Embryonic facial prominence (tissue), 1 donor: Measurements from ENCODE around the gene TMUB1.

Experiments used
- DNase-seq: peaks from one replicate; pipeline ENCODE4 v3.0.0-alpha.2; 2016; ENCODE audit errors: extremely low spot score

TMUB1 gene

DNA sequence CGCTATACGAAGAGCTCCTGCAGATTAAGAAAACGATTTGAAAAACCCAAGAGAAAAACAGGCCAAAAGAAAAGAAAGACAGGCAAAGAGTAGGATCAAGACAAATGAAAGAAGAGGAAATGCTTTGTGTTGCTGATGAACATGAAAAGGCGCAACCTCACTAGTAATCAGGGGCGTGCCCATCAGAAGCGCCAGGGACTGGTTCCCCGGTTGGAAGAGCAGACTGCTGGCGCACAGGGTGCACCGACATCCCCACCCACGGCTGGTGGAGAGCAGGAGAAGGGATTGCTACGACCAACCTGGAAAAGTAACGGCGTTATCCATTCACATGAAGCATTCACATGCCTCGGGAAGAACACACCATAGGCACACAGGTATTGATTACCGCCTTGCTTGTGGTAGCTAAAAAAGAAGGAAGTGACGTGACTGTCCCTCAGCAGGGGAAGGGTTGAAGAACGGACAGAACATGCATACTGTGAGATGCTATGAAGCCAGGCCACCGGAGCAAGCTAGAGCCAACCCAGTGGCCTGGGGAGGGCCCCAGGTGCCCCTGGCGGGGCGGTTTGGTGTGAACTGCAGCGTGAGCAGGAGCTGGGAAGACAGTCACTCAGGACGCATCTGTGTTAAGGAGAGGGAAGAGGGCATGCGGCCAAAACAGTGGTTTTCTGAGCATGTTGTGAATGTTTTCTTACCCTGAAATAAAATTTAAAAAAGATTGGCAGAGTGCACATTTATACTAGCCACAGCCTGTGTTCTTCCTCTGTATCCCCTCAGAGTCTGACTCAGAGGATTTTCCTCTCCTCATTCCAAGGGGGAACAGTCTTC lies 21.3 kb upstream of the TMUB1 start:
- DNase-seq, result no peak

DNA sequence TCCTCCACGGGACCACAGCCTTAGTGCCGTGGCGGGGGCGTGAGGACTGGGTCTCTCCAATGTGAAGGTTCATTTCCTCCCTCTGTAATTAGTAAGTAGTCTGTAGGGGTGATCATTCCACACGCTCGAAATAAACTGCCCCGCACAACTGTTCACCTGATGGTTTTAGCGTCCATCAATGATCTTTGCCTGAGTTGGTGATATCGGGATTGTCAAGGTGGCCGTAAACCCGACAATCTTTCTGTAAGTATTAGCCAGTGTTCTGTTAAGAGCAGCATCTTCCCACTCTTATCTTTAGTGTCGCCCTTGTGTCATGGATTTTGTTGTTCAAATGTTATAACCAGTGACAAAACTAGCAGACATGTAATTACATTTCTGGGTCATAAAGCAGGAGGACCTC lies 20.7 kb upstream of the TMUB1 start:
- no peak for DNase-seq

- no peak for DNase-seq
These were observed 19.7 kb upstream of the TMUB1 start for GRCh38 chr7:151102991-151103390.

DNA sequence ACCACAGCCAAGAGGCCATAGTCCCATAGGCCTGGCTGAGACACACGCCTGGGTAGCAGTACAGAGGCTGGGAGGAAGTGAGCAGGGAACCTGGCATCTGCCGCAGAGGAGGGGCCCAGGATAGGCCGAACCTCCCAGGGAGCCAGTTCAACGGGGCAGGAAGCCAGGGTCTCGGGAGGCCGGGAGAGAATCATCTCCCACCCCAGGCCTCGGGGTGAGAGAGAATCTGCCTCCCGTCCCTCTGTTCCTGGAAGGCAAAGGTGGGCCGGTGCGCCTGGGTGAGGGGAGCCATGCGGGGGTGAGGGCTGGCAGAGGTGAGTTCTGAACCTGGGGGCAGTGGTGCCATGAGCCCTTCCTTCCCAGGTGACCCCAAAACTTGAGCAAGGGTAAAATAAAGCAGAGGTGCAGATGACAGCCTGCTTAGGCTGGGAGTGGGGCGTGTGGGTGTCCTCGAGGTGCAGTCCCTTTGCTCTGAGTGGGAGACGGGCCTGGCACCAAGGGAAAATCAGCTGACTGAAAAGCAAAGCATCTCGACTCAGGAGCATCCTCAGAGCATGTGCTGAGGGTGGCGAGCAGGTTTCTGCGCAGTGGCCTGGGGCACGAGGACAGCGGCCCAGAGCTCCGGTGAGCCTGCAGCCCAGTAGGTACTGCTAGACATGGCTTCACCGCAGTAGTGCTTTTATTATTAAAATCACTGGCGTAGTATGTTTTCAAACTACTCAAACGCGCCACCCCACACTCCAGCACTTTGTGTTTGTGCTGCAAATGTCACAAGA lies 18.5 kb upstream of the TMUB1 start:
- no peak for DNase-seq

- DNase-seq, result no peak
These were observed 17.6 kb upstream of the TMUB1 start for GRCh38 chr7:151100921-151101320.

DNA sequence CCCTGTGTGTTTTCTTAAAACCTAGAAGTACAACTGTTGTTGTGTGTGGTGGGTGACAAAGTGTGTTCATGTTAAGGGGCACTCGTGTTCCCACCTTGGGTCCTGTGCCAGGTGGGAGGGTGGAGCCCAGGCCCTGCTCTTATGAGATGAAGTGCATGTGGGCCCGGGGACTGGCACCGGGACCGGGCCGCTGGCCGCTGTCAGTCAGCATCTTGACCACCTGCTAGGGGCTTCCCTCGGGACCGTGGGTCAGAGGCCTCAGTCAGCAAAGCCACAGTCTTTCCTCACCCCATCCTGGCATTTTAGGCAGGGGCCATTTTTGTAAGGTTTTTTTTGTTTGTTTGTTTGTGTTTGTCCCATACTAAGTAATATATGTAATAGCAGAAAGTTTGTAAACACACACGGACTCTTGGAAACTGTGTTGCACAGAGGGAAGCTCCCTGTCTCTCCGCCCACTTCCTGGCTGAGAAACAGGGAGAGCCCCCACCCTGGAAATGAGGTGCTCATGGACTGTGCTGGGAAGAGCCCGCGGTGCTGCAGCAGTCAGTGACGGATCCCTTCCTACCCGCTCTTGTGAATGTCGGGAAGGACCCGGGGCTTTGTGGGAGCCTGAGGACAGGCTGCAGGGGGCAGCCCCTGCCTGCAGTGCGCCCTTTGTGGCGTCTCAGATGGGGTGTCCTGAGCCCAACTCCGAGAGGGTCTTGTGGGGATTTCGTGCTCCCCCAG lies 16.4 kb upstream of the TMUB1 start:
- no peak for DNase-seq

- DNase-seq, result no peak
These were observed 12.7 kb upstream of the TMUB1 start for GRCh38 chr7:151095828-151096475.

- no peak for DNase-seq
These were observed 12.0 kb upstream of the TMUB1 start for GRCh38 chr7:151095123-151095797.

- DNase-seq, result no peak
These were observed 11.4 kb upstream of the TMUB1 start for GRCh38 chr7:151094675-151095074.

DNA sequence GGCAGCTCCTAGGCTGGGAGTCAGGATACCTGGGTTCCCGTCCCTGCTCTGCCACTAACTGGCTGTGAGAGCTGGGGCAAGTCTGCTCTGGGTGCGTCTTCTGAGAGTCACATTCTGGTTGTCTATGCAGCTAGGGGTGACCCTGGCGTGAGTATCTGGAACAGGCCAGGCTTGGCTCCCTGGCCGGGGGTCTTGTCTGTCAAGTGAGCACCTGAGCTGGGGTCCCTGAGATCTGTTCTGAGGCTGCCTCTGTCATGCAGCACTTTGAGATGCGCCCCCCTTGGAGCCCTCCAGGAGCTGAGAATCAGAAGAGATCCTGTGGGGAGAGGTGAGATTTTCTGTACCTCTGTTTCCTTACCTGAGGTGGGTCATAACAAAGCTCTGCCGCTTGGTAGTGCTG lies 10.5 kb upstream of the TMUB1 start:
- no peak for DNase-seq

- DNase-seq, result no peak
These were observed 8.7 kb upstream of the TMUB1 start for GRCh38 chr7:151091988-151092387.

- no peak for DNase-seq
These were observed 8.1 kb upstream of the TMUB1 start for GRCh38 chr7:151091431-151091830.

DNA sequence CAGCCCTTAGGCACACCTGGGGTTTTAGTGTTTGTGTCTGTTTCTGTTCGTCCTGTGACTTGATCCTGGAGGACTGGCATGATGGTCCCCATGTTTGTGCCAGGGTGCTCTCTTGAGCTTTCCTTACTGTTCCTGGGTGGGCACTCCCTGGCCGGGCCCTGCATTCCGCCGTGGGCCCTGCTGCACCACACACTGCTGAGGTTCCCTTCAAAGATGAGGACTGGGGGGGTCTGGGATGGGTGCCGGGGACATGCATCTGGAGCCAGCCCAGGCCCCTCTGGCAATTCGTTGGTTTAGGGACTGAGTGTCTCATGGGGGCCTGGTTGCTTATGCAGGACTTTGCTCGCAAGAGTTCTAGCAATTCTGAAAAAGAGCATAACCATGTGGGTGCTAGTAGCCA lies 7.7 kb upstream of the TMUB1 start:
- DNase-seq, result no peak

GRCh38 chr7:151089893-151090730 lies 6.8 kb upstream of the TMUB1 start:
- DNase-seq, result no peak

DNA sequence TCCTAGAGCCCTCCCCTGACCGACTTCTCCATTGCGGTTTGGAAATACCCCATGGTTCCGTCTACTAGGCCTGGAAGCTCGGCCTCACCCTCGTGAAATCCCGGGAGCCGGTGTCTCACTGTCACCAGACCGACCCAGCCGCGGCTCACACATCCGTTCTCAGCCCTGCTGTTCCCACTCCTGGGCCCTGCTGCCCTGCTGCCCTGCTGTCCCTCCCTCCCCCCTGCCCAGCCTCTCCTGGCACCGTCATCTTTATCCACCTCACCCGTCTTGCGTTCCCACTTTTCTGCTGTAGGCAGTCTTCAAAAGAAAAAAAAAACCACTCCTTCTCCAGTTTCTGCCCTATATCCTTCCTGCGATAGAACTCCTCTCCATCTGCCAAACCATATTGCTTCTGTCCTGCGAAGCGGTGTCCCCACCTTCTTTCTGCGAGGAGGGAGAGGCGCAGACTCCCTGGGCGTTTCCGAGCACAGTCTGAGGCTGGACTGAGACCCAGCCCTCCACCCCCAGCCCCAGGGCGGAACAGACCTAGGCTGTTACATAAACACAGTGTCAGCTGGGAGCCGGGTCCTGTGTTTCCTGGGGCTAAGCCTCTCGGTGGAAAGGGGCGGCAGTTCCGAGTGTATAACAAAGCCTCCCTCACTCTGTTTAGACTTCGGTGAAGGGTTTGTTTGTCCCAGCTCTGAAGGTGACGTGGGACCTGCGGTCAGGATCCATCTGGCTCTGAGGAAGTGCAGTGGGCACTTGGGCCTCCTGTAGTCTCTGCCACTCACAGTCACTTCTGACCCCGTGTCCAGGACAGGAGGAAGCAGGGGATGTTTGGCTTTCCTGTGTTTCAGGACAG lies 5.8 kb upstream of the TMUB1 start:
- no peak for DNase-seq

DNA sequence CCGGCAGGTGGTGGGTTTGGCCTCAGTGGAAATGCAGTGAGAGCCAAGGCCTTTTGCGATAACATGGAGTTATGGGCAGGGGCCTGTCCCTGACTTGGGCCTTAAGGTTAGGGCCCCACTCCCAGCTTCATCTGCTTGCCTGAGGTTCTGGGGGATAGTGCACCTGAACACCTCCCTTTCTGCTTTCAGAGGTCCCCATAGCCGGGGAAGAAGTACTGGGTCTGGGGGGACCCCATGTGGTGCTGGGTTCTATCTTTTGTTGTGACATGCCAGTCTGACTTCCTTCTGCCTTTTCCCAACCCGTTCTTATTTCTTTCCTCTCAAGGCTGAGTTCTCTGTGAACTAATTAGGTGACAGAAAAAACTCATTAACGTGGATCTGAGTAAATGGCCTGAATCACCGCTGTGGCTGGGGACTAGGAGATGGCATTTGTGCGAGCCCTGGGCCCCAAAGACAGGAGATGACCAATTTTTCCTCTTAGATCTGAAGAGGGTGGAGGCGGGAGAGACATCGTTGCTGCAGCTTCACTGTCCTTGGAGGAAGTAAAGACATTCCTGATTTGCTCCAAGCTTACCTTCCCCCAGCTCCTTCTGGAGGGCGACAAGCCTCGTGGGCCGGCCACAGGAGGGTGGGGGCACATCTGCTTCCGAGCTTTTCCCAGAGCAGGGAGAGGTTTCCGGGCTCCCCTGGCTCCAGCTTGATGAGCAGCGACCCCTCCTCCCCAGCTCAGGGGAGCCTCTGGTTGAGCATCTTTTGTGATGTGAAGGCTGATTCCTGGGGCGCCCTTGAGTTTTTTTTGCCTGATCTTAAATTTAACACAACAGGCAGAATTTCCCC lies 4.9 kb upstream of the TMUB1 start:
- no peak for DNase-seq

GRCh38 chr7:151087245-151088018 lies 4.1 kb upstream of the TMUB1 start:
- no peak for DNase-seq

- DNase-seq, result no peak
These were observed 3.5 kb upstream of the TMUB1 start for GRCh38 chr7:151086802-151087244.
